HepG2 (cell line): ENCODE results near the gene DHX58. TPM values are rescaled to one million over a fixed set of nuclear protein-coding genes. Genes with fewer than 3 reads are reported as not detected.

Experiments
- ATAC-seq: fragments of 200-7000 bp; cut with Tn5 transposase; 3 replicates; pipeline ENCODE4 v1.9.1; 2020; ENCODE audit warnings: mild to moderate bottlenecking, moderate library complexity
- BruUV-seq: library from RNA; stranded (reverse); fragments of 400-500 nt; replicated peaks from 2 replicates; lab custom pipeline; 2021; lab: Mats Ljungman, UMichigan
- CTCF ChIA-PET: fragments of 300-600 bp; formaldehyde crosslinking; extraction: SDS; loops from one replicate; lab custom pipeline; 2021; ENCODE audit warnings: low total read pairs, inconsistent platforms, low intra/inter-chr PET ratio; lab: Yijun Ruan, JAX
- POLR2A ChIA-PET: fragments of 350-600 bp; sonication (Branson Sonifier 250); formaldehyde crosslinking; loops from one replicate; lab custom pipeline; 2020; ENCODE audit warnings: antibody characterized with exemption, inconsistent platforms; lab: Yijun Ruan, JAX
- DNase-seq: peaks from one replicate; pipeline ENCODE4 v3.0.0-alpha.2; 2015; ENCODE audit warnings: low spot score
- FAIRE-seq: peaks from 3 replicates; lab custom pipeline; 2011; peaks lifted over from hg19 to GRCh38; lab: Jason Lieb, UNC
- H2AFZ ChIP-seq: one replicate; pipeline ENCODE4 v1.6.1; 2011; ENCODE audit warnings: low read length, inconsistent platforms
- H3K27ac ChIP-seq: fragments of 300-600 bp; 3 replicates; pipeline ENCODE4 v1.8.0; 2011; ENCODE audit warnings: mixed run types, mild to moderate bottlenecking, mixed read lengths, low read length, inconsistent platforms; ENCODE audit not compliant: insufficient read depth; ENCODE audit errors: extremely low read length
- H3K27me3 ChIP-seq, 2 experiments: fragments of 200-600 bp in 1 of 2; 2 replicates in 1 of 2; 3 replicates in 1 of 2; pipeline versions ENCODE4 v1.6.0 to v1.8.0; 2011; ENCODE audit warnings: low read length in 2 of 2, mild to moderate bottlenecking in 2 of 2, moderate library complexity in 2 of 2, inconsistent platforms in 1 of 2; ENCODE audit not compliant: insufficient read depth in 2 of 2, control insufficient read depth in 1 of 2
- H3K36me3 ChIP-seq, 2 experiments: fragments of 200-600 bp in 1 of 2; replicated peaks in 1 of 2; 2 replicates in 1 of 2; 3 replicates in 1 of 2; pipeline versions ENCODE4 v1.5.1 to v1.8.0; 2011; ENCODE audit warnings: low read length in 2 of 2, inconsistent platforms in 1 of 2; ENCODE audit not compliant: insufficient read depth in 2 of 2, control insufficient read depth in 1 of 2
- H3K4me1 ChIP-seq: 2 replicates; pipeline ENCODE4 v1.5.1; 2012; ENCODE audit warnings: low read length, inconsistent platforms; ENCODE audit not compliant: insufficient read depth
- H3K4me2 ChIP-seq: 2 replicates; pipeline ENCODE4 v1.6.0; 2011; ENCODE audit warnings: low read depth, low read length, inconsistent platforms
- H3K4me3 ChIP-seq, 3 experiments: fragments of 200-600 bp in 1 of 3; sonication (generic), shearing (Covaris generic) in 1 of 3; replicated peaks in 1 of 3; 2 replicates each; pipeline ENCODE4 v1.5.1; 2011 to 2016; ENCODE audit warnings: low read length in 3 of 3, inconsistent platforms in 2 of 3, low read depth in 2 of 3, mild to moderate bottlenecking in 2 of 3, control low read depth in 1 of 3, mixed read lengths in 1 of 3; ENCODE audit not compliant: insufficient read depth in 1 of 3
- H3K79me2 ChIP-seq: one replicate; pipeline ENCODE4 v1.6.1; 2011; ENCODE audit warnings: low read length, inconsistent platforms; ENCODE audit not compliant: insufficient read depth
- H3K9ac ChIP-seq: 2 replicates; pipeline ENCODE4 v1.6.0; 2011; ENCODE audit warnings: mild to moderate bottlenecking, low read depth, low read length, inconsistent platforms; ENCODE audit not compliant: insufficient read depth
- H3K9me3 ChIP-seq: 2 replicates; pipeline ENCODE4 v1.5.1; 2012; ENCODE audit warnings: mild to moderate bottlenecking, low read length
- H4K20me1 ChIP-seq: 2 replicates; pipeline ENCODE4 v1.6.0; 2011; ENCODE audit warnings: inconsistent platforms, mild to moderate bottlenecking, low read length, moderate library complexity; ENCODE audit not compliant: insufficient read depth
- CTCF ChIP-seq: sonication (generic); formaldehyde crosslinking; IDR thresholded peaks from 2 replicates; pipeline ENCODE4 v1.5.0; 2020; ENCODE audit warnings: mild to moderate bottlenecking, missing genetic modification reagents, moderate library complexity
- FOSL2 ChIP-seq: sonication (generic); formaldehyde crosslinking; IDR thresholded peaks from 2 replicates; pipeline ENCODE4 v1.4.0; 2020; ENCODE audit warnings: missing genetic modification reagents
- MBNL3 ChIP-seq: fragments of 250-450 bp; sonication (Bioruptor Pico); conservative IDR thresholded peaks from 2 replicates; pipeline ENCODE4 v1.8.0; 2022; ENCODE audit warnings: mild to moderate bottlenecking, inconsistent platforms
- MXD4 ChIP-seq: IDR thresholded peaks from 2 replicates; pipeline ENCODE4 v1.6.1; 2016; ENCODE audit warnings: mild to moderate bottlenecking, missing biosample characterization, missing genetic modification reagents
- SMYD3 ChIP-seq: sonication (generic); formaldehyde crosslinking; IDR thresholded peaks from 2 replicates; pipeline ENCODE4 v1.8.1; 2023; ENCODE audit warnings: mild to moderate bottlenecking, missing genetic modification reagents
- ZNF337 ChIP-seq: sonication (generic); formaldehyde crosslinking; IDR thresholded peaks from 2 replicates; pipeline ENCODE4 v1.5.1; 2020; ENCODE audit warnings: missing genetic modification reagents, low read depth, mild to moderate bottlenecking, borderline replicate concordance
- WGBS: methylation state at CpG from one replicate; pipeline ENCODE4 v1.1.6; 2017; ENCODE audit warnings: low lambda C conversion rate; 5-methylcytosine and 5-hydroxymethylcytosine counted together
- in situ Hi-C: cut with HindIII; loops from 2 replicates; pipeline ENCODE4 v1.10.0; 2017; ENCODE audit warnings: low pct_unique_long_range_greater_than_20kb; ENCODE audit not compliant: extremely low pct_ligation_motif_present
- intact Hi-C: fragments of 100-400 bp; cut with micrococcal nuclease; formaldehyde crosslinking; loops from one replicate; pipeline ENCODE4 v1.10.0; 2022; ENCODE audit not compliant: unreplicated experiment
- polyA plus RNA-seq, 8 experiments: library from polyadenylated mRNA; depleted of rRNA in 3 of 8; stranded (reverse) in 7 of 8; unstranded in 1 of 8; fragments of >200 nt; fragmentation: Illumina TruSeq in 4 of 8; extraction: Trizol in 4 of 8; gene quantifications; 2 replicates each; pipeline versions ENCODE4 v1.2.1 to v1.2.3, GENCODE V29; 2011 to 2016; ENCODE audit warnings: low read depth in 4 of 8, missing spikeins in 1 of 8, mixed read lengths in 1 of 8; ENCODE audit not compliant: insufficient read depth in 1 of 8
- total RNA-seq, 5 experiments: library from RNA; depleted of rRNA; stranded (reverse); fragments of >200 nt; fragmentation: Illumina TruSeq; extraction: Trizol; gene quantifications; 2 replicates each; pipeline ENCODE4 v1.2.3, GENCODE V29; 2016; ENCODE audit warnings: low read depth in 1 of 5

DHX58 gene
- total and polyA plus RNA-seq, 2 of the 13 experiments (the other 11 are each of a cell fraction or from before 2014, with no cell fraction given), result 6.7 to 7.8 TPM

- Histone ChIP-seq H3K9ac (no peak overlapping the region), H3K4me1 (peaks cover 28% of the 10 kb centered on the region), H4K20me1 (no peaks in the 10 kb centered on the region), H3K9me3 (no peaks in the 10 kb centered on the region), H3K27me3 (peaks cover 2 to 29% of the 10 kb centered on the region in 2 experiments; a peak in 4 of 5 replicates), H3K27ac (no peak overlapping the region), H3K79me2 (no peaks in the 10 kb centered on the region), H2AFZ (no peak overlapping the region), H3K4me2 (no peak overlapping the region), H3K36me3 (no peaks in the 10 kb centered on the region), H3K4me3 (no peak overlapping the region)
- in situ Hi-C loops, result loop anchor here (5.0 kb wide), 1 partner anchor 33 kb away; no protein-coding TSS in a partner anchor
- no peak for FAIRE-seq
- BruUV-seq, result no TSS peak
- POLR2A ChIA-PET, result interaction anchor here (0.6 to 1.0 kb wide), 3 partner anchors 18 to 37 kb away, joined by 3 to 4 read pairs (median 4); no protein-coding TSS in a partner anchor
- intact Hi-C loops, result no loop called here
- CTCF ChIA-PET, result interaction anchor here (1.2 to 3.5 kb wide), 2 partner anchors 31 to 38 kb away, joined by 3 to 125 read pairs; partner anchors contain the start of gene ZNF385C
- 41% methylated on average over 2 of the region's 3 CpGs for WGBS
- TF ChIP-seq MXD4 (CRISPR knock-in tag), result no peak
- TF ChIP-seq MBNL3 (CRISPR knock-in tag), result no peak
- TF ChIP-seq FOSL2, result no peak
- no peak for TF ChIP-seq ZNF337 (CRISPR knock-in tag)
- TF ChIP-seq SMYD3 (CRISPR knock-in tag), result no peak
- TF ChIP-seq CTCF (CRISPR knock-in tag), result 0 out of 2 replicates have a peak, but pooled peaks have one; percentile 4
- ATAC-seq, result no peak
- DNase-seq, result no peak
Measured at GRCh38 chr17:42068979-42069378, 43.5 kb downstream of the DHX58 start.
